HepG2 (cell line): ENCODE data around the gene SRRM3. TPM values are rescaled to one million over a fixed set of nuclear protein-coding genes. Genes with fewer than 3 reads are reported as not detected.

Experiments used
- ATF1 ChIP-seq: IDR thresholded peaks from 2 replicates; pipeline ENCODE4 v1.6.1; 2016; ENCODE audit warnings: mild to moderate bottlenecking, control low read depth
- CENPX ChIP-seq: sonication (generic); formaldehyde crosslinking; IDR thresholded peaks from 2 replicates; pipeline ENCODE4 v1.9.0; 2021; ENCODE audit warnings: mild to moderate bottlenecking, missing genetic modification reagents, moderate library complexity
- DNMT1 ChIP-seq: sonication (generic); formaldehyde crosslinking; IDR thresholded peaks from 2 replicates; pipeline ENCODE4 v1.5.1; 2020; ENCODE audit warnings: mild to moderate bottlenecking, missing genetic modification reagents
- ELF4 ChIP-seq: sonication (generic); formaldehyde crosslinking; IDR thresholded peaks from 2 replicates; pipeline ENCODE4 v1.5.0; 2020; ENCODE audit warnings: missing genetic modification reagents, mild to moderate bottlenecking, moderate library complexity, borderline replicate concordance
- ESRRA ChIP-seq: sonication (generic); formaldehyde crosslinking; IDR thresholded peaks from 2 replicates; pipeline ENCODE4 v1.5.1; 2020; ENCODE audit warnings: mild to moderate bottlenecking, low read depth, missing genetic modification reagents
- HOXD1 ChIP-seq: sonication (generic); formaldehyde crosslinking; IDR thresholded peaks from 2 replicates; pipeline ENCODE4 v1.5.0; 2020; ENCODE audit warnings: missing genetic modification reagents
- MEF2D ChIP-seq: sonication (generic); formaldehyde crosslinking; IDR thresholded peaks from 2 replicates; pipeline ENCODE4 v1.5.1; 2020; ENCODE audit warnings: mild to moderate bottlenecking, missing genetic modification reagents
- RAD51 ChIP-seq: fragments of 450-650 bp; IDR thresholded peaks from 2 replicates; pipeline ENCODE4 v1.6.1; 2016; ENCODE audit warnings: borderline replicate concordance
- RARA ChIP-seq: IDR thresholded peaks from 2 replicates; pipeline ENCODE4 v1.6.1; 2016; ENCODE audit warnings: missing genetic modification reagents, missing compliant biosample characterization
- TCF12 ChIP-seq, 2 experiments: fragments of 450-650 bp in 1 of 2; sonication (generic) in 1 of 2; formaldehyde crosslinking in 1 of 2; IDR thresholded peaks; 2 replicates each; pipeline versions ENCODE4 v1.6.1 to v1.8.0; 2017 to 2022; ENCODE audit warnings: antibody characterized with exemption in 1 of 2, mild to moderate bottlenecking in 1 of 2, missing genetic modification reagents in 1 of 2, moderate library complexity in 1 of 2
- ZBTB1 ChIP-seq: sonication (generic); formaldehyde crosslinking; IDR thresholded peaks from 2 replicates; pipeline ENCODE4 v1.4.0; 2020; ENCODE audit warnings: missing genetic modification reagents, borderline replicate concordance
- ZFP41 ChIP-seq: sonication (generic); formaldehyde crosslinking; IDR thresholded peaks from 2 replicates; pipeline ENCODE4 v1.4.0; 2020; ENCODE audit warnings: mild to moderate bottlenecking, missing genetic modification reagents, borderline replicate concordance
- ZNF10 ChIP-seq: sonication (generic); formaldehyde crosslinking; IDR thresholded peaks from 2 replicates; pipeline ENCODE4 v1.4.0; 2020; ENCODE audit warnings: mild to moderate bottlenecking, low read depth, missing genetic modification reagents, borderline replicate concordance
- ZNF607 ChIP-seq: sonication (generic); formaldehyde crosslinking; IDR thresholded peaks from 2 replicates; pipeline ENCODE4 v1.5.1; 2020; ENCODE audit warnings: missing genetic modification reagents, mild to moderate bottlenecking, borderline replicate concordance
- ZNF674 ChIP-seq: sonication (generic); formaldehyde crosslinking; IDR thresholded peaks from 2 replicates; pipeline ENCODE4 v1.5.0; 2020; ENCODE audit warnings: low read depth, mild to moderate bottlenecking, missing genetic modification reagents
- ZNF720 ChIP-seq: sonication (generic); formaldehyde crosslinking; IDR thresholded peaks from 2 replicates; pipeline ENCODE4 v1.4.0; 2020; ENCODE audit warnings: missing genetic modification reagents
- ZNF839 ChIP-seq: sonication (generic); formaldehyde crosslinking; IDR thresholded peaks from 2 replicates; pipeline ENCODE4 v1.4.0; 2020; ENCODE audit warnings: missing genetic modification reagents, mild to moderate bottlenecking, borderline replicate concordance
- polyA plus RNA-seq, 8 experiments: library from polyadenylated mRNA; depleted of rRNA in 3 of 8; stranded (reverse) in 7 of 8; unstranded in 1 of 8; fragments of >200 nt; fragmentation: Illumina TruSeq in 4 of 8; extraction: Trizol in 4 of 8; gene quantifications; 2 replicates each; pipeline versions ENCODE4 v1.2.1 to v1.2.3, GENCODE V29; 2011 to 2016; ENCODE audit warnings: low read depth in 4 of 8, missing spikeins in 1 of 8, mixed read lengths in 1 of 8; ENCODE audit not compliant: insufficient read depth in 1 of 8
- total RNA-seq, 5 experiments: library from RNA; depleted of rRNA; stranded (reverse); fragments of >200 nt; fragmentation: Illumina TruSeq; extraction: Trizol; gene quantifications; 2 replicates each; pipeline ENCODE4 v1.2.3, GENCODE V29; 2016; ENCODE audit warnings: low read depth in 1 of 5
- TF ChIP-seq, protein P1 (sequence below): sonication (generic); formaldehyde crosslinking; IDR thresholded peaks from 2 replicates; pipeline ENCODE4 v1.8.1; 2022; ENCODE audit warnings: mild to moderate bottlenecking, missing genetic modification reagents
- TF ChIP-seq, protein P2 (sequence below): sonication (generic); IDR thresholded peaks from 2 replicates; pipeline ENCODE4 v1.6.1; 2016; ENCODE audit warnings: low read depth, borderline replicate concordance
- TF ChIP-seq, protein P3 (sequence below): sonication (generic); formaldehyde crosslinking; IDR thresholded peaks from 2 replicates; pipeline ENCODE4 v1.9.0; 2021; ENCODE audit warnings: missing genetic modification reagents, borderline replicate concordance
- TF ChIP-seq, protein P4 (sequence below): sonication (generic); formaldehyde crosslinking; conservative IDR thresholded peaks from 2 replicates; pipeline ENCODE4 v1.8.0; 2022; ENCODE audit warnings: missing genetic modification reagents

Gene SRRM3
- total and polyA plus RNA-seq, 2 of the 13 experiments (the other 11 are each of a cell fraction or from before 2014, with no cell fraction given) = 0.13 to 0.54 TPM

DNA sequence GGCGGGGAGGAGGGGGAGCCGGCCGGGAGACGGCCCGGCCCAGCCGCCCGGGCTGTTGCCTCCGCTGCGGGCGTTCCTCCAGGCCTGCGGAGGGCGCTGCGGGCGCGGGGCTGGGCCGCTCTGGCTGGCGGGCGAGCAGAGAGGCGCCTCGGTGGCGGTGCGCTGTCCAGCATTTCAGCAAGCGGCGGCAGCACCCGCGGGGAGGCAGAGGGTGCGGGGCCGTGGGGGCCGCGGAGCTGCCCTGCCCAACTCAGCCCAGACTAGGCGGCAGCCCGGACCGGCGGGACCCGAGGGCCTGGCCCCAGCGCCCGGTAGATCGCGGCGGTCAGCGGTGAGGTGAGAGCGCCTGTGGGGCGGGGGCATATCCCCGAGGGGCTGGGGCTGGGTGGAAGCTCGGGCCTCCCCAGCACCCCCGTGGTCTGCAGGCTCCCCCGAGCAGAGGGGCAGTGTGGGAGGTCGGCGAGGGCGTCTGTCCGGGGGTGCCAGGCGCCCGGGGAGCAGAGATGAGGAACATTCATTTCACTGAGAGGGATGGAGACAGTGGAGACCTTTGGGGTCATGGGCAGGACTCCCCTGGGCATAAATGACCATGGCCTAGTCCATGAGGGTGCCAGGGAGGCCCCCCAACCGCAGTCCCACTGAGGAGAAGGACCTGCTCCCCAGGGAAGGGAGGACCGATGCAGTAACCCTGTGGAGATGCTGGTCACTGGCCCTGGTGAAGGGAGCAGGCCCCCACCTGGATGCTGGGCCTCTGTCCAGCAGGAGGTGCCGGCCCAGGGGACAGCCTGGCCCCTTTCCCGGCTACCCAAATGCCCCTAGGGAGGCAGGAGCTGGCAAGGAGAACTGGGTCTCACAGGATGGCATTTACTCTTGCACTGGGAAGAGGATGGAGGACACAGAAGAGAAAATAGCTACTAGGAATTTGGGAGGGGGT, at the start of gene SRRM3 (continued):
- TF ChIP-seq MEF2D (no peak), ESRRA (CRISPR knock-in tag) (peak; percentile 75; the same call in 1 of the 2 replicates), RAD51 (no peak), CENPX (CRISPR knock-in tag) (no peak), HOXD1 (CRISPR knock-in tag) (peak; percentile 96), ZNF839 (no peak), ATF1 (CRISPR knock-in tag) (no peak), ZNF720 (CRISPR knock-in tag) (no peak), DNMT1 (CRISPR knock-in tag) (peak; percentile 99), ELF4 (CRISPR knock-in tag) (no peak), ZFP41 (peak; percentile 87; the same call in 1 of the 2 replicates), ZBTB1 (CRISPR knock-in tag) (peak; percentile 73; the same call in 1 of the 2 replicates), ZNF10 (CRISPR knock-in tag) (no peak), ZNF674 (CRISPR knock-in tag) (peak; percentile 80; the same call in 1 of the 2 replicates), ZNF607 (CRISPR knock-in tag) (peak; percentile 98), TCF12 (IDR thresholded peaks at IDR 0.05) (no peak), TCF12 (CRISPR knock-in tag; IDR thresholded peaks at IDR 0.05) (peak; percentile 56; the same call in 1 of the 2 replicates), RARA (CRISPR knock-in tag) (peak; percentile 84)
- TF ChIP-seq, protein P1, sequence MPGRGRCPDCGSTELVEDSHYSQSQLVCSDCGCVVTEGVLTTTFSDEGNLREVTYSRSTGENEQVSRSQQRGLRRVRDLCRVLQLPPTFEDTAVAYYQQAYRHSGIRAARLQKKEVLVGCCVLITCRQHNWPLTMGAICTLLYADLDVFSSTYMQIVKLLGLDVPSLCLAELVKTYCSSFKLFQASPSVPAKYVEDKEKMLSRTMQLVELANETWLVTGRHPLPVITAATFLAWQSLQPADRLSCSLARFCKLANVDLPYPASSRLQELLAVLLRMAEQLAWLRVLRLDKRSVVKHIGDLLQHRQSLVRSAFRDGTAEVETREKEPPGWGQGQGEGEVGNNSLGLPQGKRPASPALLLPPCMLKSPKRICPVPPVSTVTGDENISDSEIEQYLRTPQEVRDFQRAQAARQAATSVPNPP (CRISPR knock-in tag) = peak; percentile 92
- TF ChIP-seq, protein P2, sequence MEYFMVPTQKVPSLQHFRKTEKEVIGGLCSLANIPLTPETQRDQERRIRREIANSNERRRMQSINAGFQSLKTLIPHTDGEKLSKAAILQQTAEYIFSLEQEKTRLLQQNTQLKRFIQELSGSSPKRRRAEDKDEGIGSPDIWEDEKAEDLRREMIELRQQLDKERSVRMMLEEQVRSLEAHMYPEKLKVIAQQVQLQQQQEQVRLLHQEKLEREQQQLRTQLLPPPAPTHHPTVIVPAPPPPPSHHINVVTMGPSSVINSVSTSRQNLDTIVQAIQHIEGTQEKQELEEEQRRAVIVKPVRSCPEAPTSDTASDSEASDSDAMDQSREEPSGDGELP = no peak
- TF ChIP-seq, protein P3, sequence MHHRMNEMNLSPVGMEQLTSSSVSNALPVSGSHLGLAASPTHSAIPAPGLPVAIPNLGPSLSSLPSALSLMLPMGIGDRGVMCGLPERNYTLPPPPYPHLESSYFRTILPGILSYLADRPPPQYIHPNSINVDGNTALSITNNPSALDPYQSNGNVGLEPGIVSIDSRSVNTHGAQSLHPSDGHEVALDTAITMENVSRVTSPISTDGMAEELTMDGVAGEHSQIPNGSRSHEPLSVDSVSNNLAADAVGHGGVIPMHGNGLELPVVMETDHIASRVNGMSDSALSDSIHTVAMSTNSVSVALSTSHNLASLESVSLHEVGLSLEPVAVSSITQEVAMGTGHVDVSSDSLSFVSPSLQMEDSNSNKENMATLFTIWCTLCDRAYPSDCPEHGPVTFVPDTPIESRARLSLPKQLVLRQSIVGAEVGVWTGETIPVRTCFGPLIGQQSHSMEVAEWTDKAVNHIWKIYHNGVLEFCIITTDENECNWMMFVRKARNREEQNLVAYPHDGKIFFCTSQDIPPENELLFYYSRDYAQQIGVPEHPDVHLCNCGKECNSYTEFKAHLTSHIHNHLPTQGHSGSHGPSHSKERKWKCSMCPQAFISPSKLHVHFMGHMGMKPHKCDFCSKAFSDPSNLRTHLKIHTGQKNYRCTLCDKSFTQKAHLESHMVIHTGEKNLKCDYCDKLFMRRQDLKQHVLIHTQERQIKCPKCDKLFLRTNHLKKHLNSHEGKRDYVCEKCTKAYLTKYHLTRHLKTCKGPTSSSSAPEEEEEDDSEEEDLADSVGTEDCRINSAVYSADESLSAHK (CRISPR knock-in tag) = peak; percentile 92; the same call in 1 of the 2 replicates
- TF ChIP-seq, protein P4, sequence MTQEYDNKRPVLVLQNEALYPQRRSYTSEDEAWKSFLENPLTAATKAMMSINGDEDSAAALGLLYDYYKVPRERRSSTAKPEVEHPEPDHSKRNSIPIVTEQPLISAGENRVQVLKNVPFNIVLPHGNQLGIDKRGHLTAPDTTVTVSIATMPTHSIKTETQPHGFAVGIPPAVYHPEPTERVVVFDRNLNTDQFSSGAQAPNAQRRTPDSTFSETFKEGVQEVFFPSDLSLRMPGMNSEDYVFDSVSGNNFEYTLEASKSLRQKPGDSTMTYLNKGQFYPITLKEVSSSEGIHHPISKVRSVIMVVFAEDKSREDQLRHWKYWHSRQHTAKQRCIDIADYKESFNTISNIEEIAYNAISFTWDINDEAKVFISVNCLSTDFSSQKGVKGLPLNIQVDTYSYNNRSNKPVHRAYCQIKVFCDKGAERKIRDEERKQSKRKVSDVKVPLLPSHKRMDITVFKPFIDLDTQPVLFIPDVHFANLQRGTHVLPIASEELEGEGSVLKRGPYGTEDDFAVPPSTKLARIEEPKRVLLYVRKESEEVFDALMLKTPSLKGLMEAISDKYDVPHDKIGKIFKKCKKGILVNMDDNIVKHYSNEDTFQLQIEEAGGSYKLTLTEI (CRISPR knock-in tag) = peak; percentile 52; the same call in 1 of the 2 replicates
